SKM-1 (cell line): Measurements from ENCODE around the gene TBC1D9B.

Experiments used
- DNase-seq: peaks from one replicate; lab custom pipeline; 2025; ENCODE audit not compliant: unreplicated experiment; lab: John Stamatoyannopoulos, UW

TBC1D9B gene

DNA sequence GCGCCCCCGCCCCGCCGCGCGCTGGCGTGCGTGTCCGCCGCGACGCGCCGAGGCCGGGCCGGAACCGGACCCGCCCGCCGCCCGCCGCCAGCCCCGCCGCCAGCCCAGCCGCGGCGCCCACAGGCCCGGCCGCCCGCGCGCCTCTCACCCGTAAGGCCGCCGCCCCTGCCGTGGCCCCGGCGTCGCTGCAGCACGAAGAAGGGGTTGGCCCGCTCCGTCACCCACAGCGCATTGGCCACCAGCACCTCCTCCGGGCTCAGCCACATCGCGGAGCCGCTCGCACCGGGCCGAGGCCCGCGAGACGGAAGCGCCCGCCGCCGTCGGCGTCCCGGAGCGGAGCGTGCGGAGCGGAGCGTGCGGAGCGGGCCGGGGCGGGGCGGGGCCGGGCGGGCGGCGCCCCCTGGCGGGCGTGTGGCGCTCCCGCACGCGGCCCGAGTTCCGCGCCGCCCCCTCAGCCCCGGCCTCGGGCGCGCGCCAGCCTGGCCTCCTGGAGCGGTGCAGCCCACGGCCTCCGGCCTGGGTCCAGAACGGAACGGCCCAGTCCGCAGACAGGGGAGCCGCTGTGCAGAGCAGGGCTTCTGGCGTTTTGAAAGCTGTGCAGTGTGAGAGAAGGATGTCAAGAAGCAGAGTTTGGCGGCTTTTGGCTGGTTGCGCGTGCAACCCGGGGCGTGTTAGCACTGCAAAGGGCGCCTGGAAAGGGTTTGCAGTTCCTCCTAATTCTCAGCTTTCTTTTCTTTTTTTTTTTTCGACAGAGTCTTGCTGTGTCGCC lies at the start of gene TBC1D9B:
TSS of gene TBC1D9B (minus strand) at position 342 of the 769 bp plus-strand sequence. CDS start at position 266, 76 bp downstream.
- peak; percentile 71 for DNase-seq

DNA sequence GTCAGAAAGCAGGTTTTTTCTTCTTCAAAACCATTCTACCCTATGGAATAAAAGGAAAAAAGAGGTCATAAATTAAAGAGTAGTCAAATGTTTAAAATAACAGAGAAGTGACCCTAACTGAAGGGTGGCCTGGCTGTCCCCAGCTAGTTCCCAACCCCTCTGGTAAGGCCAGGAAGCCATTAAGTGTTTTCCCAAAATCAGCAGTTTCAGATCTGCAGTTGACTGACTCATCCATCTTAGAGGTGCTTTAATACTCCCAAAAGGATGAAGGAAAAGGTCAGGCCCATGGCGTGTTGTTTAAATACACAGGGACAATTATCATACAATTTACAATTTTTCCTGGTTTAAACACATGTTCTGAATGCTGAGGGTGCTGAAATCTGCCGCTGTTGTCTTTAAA lies 47.9 kb upstream of the TBC1D9B start:
- no peak for DNase-seq

DNA sequence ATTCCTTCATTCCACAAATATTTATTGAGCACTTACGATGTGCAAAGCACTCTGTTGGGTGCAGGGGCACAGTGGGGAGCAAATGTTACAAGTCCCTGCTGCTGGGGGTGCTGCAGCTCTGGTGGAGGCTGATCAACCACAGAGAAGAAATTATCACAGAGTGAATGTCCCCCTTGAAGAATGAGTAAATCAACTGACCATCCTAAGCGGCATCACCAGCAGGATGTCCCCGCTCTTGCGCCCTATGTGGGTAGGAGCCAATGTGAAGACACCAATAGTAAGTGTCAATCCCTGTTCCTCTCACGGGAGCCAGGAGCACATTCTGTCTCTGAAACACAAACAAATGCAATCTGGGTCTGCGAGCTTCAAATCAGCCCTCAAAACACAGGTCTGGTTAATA lies 47.4 kb upstream of the TBC1D9B start:
- no peak for DNase-seq

DNA sequence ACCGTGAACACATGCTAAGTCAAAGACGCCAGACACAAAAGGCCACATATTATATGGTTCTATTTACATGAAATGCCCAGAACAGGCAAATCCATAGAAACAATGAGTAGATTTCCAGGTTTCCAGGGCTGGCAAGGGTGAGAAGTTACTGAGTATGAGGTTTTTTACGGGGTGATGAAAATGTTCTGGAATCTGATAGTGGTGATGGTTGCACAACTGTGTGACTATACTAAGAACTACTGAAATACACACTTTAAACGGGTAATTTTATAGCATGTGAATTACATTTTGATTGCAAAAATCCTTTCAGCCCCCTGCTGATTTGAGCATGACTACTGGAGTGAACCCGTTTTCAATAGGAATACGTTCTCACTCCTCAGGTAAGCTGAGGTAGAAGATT lies 46.7 kb upstream of the TBC1D9B start:
- DNase-seq: no peak

DNA sequence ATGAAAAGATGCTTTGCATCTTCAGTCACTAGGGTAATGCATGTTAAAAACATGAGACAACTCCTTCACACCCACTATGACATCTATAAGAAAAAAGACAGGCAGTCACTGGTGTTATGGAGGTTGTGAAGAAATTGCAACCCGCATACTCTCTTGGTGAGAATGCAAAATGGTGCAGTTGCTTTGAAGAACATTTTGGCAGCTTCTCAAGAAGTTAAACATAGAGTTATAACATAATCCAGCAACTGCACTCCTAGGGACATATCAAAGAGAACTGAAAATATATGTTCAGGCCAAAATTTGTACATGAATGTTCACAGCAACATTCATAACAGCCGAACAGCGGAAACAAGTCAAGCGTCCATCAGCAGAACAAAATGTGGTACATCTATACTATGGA lies 46.3 kb upstream of the TBC1D9B start:
- DNase-seq: no peak

DNA sequence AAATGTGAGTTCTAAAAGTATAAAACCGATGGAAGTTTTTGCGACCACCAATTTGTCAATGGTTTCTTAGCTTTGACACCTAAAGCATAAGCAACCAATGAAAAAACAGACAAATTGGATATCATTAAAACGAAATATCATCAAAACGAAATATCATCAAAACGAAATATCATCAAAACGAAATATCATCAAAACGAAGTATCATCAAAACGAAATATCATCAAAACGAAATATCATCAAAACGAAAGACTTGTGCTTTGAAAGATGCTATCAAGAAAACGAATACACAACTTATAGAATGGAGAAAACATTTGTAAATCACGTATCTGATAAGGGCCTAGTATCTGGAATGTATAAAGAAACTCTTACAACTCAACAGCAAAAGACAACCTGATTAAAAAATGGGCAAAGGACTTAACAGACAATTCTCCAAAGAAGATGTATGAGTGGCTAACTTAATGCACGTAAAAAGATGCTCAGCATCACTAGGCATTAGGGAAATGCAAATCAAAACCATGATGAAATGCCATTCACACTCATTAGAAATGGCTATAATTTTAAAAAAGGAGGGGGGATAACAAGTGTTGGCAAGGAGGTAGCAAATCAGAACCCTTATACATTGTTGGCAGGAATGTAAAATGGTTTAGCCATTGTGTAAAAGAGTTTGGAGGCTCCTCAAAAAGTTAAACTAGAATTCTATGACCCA lies 29.4 kb upstream of the TBC1D9B start:
- DNase-seq: no peak

DNA sequence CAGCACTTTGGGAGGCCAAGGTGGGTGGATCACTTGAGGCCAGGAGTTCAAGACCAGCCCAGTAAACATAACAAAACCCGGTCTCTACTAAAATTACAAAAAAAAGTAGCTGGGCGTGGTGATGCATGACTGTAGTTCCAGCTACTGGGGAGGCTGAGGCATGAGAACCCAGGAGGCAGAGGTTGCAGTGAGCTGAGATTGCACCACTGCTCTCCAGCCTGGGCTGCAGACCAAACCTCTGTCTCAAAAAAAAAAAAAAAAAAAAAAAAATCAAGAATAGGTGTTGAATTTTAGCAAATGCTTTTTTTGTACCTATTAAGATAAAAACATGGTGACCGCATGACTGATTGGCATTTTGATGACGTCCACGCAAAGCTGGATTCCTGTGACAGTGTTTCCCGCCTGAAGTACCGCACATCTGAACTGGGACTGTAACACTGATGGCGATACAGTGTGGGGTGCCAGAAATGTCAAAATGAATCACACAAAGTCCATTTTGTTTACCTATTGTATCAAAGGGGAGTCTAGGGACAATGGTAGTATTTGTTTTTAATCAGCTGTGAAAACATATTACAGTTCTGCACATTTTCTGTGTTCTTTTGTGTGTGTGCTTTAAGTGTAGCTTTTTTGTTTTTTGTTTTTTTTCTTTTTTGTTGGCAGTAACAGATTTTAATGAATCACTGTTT lies 23.2 kb upstream of the TBC1D9B start:
- DNase-seq: no peak

DNA sequence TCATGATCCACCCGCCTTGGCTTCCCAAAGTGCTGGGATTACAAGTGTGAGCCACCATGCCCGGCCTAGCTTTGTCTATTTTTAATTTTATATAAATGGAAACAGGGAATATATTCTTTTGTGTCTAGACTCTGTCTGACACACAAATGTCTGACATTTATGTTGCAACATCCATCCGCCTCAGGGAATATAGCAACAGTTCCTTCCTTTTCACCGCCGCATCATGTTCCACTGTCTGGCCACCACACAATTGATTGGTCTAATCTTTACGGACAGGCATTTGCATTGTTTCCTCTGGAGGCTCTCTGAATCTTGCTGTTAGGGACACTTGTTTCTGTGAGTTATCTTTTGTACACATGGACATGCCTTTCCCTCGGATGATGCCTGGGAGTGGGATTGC lies 20.1 kb upstream of the TBC1D9B start:
- no peak for DNase-seq

DNA sequence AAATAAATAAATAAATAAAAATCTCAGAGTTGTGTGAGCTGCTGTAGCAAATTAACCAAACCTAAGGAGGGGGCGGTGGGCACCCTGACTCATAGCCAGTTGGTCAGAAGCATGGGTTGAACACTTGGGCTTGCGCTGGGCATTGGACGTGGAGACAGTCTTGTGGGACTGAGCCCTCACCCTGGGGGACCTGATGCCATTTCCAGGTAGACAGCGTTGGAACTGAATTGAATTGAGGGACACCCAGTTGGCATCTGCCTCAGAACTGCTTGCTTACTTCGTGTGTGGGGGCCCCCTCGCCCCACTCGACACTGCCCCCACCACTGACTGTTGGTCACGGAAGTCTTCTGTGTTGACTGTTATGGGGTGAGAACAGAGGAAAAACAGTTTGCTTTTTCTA lies 19.0 kb upstream of the TBC1D9B start:
- DNase-seq: no peak

DNA sequence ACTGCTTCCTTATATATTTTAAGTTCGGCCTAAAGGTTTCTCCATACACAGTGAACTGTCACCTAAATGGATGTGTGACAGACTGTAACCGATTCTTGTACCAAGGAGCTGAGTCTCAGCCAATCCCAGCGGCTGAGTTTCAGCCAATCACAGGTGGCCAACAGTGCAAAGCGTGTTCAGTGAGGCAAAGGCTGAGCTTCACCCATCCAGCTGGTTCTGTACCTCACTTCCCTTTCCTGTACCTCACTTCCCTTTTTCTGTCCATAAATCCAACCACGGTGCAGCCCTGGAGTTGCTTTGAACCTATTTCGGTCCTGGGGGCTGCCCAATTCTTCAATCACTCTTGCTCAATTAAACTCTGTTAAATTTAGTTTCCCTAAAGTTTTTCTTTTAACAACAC lies 15.7 kb upstream of the TBC1D9B start:
- peak; percentile 47 for DNase-seq

DNA sequence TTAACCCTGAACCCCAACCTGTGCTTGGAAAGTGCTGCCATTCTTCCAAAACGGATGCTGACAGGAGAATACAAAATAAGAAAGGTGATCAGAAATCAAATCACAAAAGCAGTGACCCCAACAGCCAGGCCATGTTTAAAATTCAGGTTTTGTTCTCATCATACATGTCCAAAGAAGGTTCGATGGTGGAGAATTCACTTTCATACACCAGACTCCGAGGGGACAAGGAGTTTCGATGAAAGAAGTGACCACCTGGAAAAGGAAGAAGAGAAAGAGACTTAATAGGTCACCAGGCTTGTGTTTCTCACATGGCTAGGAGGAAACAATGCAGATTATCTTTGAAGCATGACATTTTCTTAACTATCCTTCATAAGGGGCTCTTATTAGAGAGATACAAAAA lies 12.5 kb upstream of the TBC1D9B start:
- no peak for DNase-seq

DNA sequence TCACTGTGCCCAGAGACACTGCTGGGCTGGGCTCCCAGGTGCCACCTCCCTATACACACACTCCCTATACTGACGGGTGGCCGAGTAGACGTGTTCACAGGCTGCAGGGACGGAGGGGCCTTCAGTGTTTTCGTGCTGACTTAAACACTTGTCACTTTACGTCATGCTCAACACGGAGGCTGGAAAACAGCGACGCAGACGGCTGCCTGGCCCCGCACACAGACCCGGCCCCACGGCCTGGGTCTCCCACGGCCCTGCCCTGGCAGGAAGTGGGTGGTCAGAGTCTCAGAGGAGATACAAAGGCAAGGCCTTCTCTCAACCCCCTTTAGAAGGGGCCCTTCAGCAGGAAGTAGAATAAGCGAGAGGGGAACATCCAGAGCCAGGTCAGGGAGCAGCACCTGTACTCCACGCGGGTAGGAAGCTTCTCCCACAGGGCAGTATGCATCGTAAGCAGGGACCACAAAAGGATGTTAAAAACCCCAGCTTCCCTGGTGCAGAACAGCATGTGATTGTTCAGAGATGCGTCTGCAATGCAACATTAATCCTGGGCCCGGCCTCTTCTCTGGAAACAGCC lies 11.9 kb upstream of the TBC1D9B start:
- no peak for DNase-seq

DNA sequence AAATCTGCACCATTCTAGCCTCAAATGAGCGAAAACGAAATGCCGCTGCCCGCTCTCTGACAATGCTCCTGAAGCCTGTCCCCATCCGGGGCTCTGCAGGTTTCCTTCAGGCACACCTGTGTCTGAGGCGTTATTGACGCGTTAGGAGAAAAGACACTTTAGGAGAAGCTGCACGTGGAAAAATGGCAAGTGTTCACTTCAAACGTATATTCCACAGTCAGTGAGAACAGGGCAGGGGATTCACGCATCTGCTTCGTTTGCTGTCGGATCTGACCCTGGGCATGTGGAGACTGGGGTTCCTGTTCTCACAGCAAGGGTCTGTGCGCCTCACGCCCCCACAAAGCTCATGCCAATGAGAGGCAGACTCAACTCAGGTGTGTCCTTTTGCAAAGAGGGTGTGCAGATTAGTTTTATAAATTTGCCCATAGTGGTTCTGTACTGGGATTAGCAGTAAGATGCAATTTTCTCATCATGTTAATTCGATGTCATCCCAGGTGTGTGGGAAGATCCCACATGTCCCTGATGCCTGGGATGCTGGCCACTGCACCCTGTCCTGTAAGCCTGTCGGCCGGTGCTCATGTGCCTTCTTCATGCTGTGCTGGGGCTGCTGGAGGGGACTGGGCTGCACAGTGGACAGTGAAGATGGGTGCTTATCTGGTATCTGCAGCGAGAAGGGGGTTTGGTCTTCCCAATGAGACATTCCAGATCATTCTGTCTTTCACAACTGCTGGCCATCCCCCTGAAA lies 11.2 kb upstream of the TBC1D9B start:
- no peak for DNase-seq

DNA sequence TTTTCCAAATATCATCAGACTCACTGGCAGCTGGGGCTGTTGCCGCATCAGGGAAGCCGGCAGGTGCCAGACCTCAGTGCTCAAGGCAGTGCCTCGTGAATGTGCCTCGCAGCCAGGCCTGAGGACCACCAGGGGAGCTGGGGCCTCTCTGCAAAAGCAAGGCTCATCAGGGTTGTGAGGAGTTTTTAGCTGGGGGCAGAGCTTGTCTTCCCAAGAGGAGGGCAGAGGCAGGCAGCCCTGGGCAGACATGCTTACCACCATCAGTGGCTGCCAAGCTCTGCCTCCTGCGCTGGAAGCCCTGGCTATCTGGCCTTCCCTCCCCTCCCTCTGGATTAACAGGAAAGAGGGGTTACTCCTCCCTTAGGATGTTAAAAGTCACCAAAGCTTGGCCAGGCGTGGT lies 8.8 kb upstream of the TBC1D9B start:
- DNase-seq: no peak

DNA sequence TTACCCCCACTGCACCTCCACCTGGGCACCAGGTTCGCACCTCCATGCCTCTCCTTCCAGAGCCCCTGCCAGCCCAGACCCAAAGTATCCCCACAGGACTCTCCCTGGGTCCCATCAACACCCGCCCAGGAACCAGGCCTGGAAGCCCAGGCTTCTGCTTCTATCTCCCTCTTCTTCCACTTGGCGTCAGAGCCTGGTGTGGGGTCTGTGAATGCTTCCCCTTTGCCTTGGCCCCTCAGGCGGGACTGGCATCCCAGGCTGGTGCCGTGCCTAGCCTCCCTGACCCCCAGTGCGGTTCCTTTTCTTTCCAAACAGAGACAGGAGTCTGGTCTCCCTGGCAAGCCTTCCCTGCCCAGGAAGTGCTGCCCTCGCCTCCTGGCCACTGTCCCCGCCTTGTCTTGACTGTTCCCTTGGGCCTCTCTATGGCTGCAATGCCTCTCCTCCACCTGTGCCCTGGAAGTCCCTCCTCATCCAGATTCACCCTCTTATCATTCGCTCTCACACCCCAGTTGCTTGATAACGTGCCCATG lies 7.8 kb upstream of the TBC1D9B start:
- no peak for DNase-seq

DNA sequence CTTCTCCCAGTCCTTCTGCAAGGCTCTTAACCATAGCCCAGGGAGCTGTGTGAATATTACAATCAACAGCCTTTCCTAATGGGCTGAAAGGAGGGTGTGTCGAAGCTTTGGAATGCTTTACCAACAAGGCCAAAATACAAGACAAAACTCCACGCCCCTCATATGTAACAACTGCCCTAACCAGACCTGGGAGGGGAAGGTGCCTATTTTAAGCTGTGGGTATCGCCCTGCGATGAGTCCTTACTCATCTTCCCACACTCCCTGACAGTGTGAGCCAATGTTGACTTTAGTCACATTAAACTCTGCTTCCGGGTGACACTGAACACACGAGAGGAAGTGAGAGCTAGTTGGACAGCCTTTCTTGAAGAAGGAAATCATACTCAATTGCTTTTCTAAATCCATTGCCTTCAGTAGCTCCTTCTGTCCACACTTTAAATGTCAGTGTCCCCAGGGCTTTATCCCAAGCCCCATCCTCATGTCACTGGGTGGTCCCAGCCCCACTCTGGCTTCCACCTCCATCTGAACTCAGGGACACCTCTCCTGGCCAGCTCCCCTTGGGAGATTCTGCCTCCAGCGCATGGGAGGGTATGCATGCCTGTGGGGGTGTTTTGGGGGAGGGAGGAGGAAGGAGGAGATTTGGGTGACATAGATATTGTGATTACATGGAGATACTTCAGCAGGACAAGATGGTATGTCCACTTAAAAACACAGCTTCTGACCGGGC lies 6.5 kb upstream of the TBC1D9B start:
- DNase-seq: peak; percentile 53

DNA sequence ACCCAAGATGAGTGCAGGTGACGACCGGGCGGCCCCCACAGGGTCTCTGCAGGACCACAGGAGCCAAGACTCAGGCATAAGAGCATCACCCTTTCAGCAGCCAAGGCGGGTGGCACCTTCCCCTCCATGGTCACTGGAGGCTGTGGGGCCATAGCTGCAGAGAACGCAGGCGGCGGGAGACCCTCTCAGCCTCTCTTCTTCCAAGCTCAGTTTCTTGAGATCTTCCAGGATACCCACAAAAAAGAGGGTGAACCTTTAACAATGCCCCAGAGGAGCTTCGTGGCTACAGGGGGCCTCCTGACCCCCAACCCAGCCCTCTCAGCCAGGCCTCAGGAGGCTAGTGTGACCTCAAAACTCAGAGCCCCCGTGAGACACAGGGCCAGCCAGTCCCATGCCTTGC lies 5.8 kb upstream of the TBC1D9B start:
- DNase-seq: no peak

DNA sequence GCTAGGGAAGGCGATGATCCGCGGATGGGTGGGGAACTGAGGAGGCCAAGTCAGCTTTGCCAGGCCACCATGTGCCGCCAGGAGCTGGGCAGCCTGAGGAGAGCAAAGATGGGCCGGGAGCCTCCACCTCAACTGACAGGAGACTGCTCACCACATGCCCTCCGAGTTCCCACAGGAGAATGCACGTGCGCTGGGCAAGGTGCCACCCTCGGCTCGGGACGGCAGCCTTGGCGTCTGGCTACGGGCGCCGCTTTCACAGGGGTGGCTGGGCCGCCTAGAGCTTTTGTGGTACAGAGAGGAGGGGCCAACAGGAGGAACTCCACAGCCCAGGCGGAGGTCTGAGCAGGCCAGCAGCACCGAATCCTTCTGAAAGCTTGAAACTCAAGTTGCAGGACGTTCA lies 5.3 kb upstream of the TBC1D9B start:
- no peak for DNase-seq

DNA sequence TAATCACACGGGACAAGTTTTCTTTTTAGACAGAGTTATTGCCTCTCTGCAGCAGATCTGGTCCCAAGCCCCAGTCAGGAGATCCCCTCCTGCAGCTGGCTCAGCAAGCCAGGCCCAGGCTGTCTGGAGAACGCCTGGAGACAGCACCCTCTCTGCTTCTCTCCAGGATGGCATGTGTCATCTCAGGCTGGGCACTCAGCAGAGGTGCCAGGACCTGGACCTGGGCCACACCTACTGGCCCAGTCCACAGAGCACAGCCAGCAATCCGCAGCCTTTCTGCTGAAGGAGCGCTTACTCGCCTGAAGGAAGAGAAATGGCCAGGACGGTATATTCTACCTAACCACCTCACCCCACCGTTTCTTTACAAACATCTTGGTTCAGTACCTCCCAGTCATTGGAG lies 4.7 kb upstream of the TBC1D9B start:
- no peak for DNase-seq

DNA sequence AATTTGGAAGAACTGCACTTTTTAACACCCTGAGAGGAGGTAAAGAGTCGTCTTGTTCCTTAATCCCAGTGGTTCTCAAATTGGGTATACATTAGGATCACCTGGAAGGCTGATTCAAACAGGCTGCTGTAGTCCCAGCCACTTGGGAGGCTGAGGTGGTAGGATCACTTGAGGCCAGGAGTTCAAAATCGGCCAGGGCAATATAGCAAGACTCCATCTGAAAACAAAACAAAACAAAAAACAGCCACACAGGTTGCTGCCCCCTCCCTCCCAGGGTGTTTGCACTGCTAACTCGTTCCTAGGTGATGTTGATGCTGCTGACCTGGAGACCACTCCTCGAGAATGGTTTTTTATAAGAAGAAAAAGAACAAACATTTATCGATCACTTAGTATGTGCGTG lies 1.5 kb upstream of the TBC1D9B start:
- DNase-seq: no peak
